Adrenal gland (tissue), 5 donors: Measurements from ENCODE around the gene NAV2.

ENCODE experiments used
- CTCF ChIP-seq, 6 experiments: fragments of 450-650 bp in 4 of 6; fragments of 200-600 bp in 2 of 6; sonication (generic) in 1 of 6; IDR thresholded peaks; 1 replicate in 5 of 6; 2 replicates in 1 of 6; pipeline versions ENCODE4 v1.5.1 to v1.8.0; 2016 to 2021; ENCODE audit warnings: antibody characterized with exemption in 6 of 6, mild to moderate bottlenecking in 2 of 6, moderate library complexity in 1 of 6
- POLR2A ChIP-seq, 2 donors: fragments of 450-650 bp; IDR thresholded peaks; one replicate each; pipeline ENCODE4 v1.6.1; 2017; ENCODE audit warnings: antibody characterized with exemption in 2 of 2, mild to moderate bottlenecking in 2 of 2, moderate library complexity in 1 of 2
- donor health status: DM: no; HTN: no; CAD: no.

DNA sequence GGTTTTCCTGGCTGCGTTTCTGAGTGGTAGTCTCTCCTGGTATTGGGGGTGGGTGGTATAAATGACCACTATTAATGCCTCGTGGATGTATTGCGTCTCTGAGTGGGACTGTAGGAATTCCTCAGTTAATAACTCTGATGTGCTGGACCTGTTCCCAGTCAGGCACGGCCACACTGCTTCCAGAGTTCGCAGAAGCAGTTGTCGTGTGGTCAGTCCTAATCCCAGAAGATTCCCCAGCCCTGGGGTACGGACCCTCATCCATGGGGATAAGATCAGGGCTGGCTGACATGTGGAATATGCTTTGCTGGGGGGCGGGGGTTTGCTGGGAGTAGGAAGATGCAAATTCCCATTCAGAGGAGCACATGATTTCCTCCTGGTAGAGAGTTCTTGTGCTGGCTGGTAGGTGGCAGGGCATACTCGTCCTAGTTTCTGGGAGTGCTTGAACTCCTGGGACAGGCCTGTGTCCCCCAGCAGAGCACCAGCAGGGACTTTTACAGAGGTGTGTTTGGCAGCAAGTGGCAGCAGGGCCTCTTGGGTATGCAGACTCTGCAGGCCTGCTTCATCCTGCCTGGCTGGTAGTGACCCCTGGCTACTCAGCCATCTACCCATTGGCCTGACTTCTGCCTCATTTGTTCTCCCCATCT is 157.4 kb downstream of the NAV2 start:
- TF ChIP-seq CTCF (IDR thresholded peaks at IDR 0.05) (no peak), POLR2A (IDR thresholded peaks at IDR 0.05) (no peak)
